SK-N-SH (cell line): ENCODE data around the gene ME1. TPM values are rescaled to one million over a fixed set of nuclear protein-coding genes. Genes with fewer than 3 reads are reported as not detected.

ENCODE experiments used
- CTCF ChIA-PET: fragments of 300-600, 350-600 bp; formaldehyde crosslinking; extraction: SDS; loops from one replicate; lab custom pipeline; 2021; lab: Yijun Ruan, JAX
- POLR2A ChIA-PET: fragments of 350-600 bp; sonication (Branson Sonifier 250); formaldehyde crosslinking; extraction: SDS; loops from one replicate; lab custom pipeline; 2020; ENCODE audit warnings: antibody characterized with exemption, inconsistent platforms; lab: Yijun Ruan, JAX
- DNase-seq: peaks from one replicate; pipeline ENCODE4 v3.0.0; 2012
- H2AFZ ChIP-seq: fragments of 200-600 bp; sonication (generic); 2 replicates; pipeline ENCODE4 v1.8.1; 2016; ENCODE audit warnings: antibody characterized with exemption, mild to moderate bottlenecking, low read depth
- H3F3A ChIP-seq: fragments of 200-600 bp; sonication (generic); replicated peaks from 2 replicates; pipeline ENCODE3; 2016; ENCODE audit warnings: antibody characterized with exemption, mild to moderate bottlenecking; ENCODE audit not compliant: insufficient read depth
- H3K27ac ChIP-seq, 2 experiments: fragments of 200-500 bp in 1 of 2; fragments of 200-600 bp in 1 of 2; sonication (Bioruptor generic) in 1 of 2; sonication (generic), shearing (Covaris generic) in 1 of 2; 2 replicates each; pipeline versions ENCODE4 v1.5.1 to v1.6.1; 2014 to 2016; ENCODE audit warnings: low read depth in 2 of 2, inconsistent platforms in 1 of 2, low read length in 1 of 2, mild to moderate bottlenecking in 1 of 2, mixed read lengths in 1 of 2
- H3K27me3 ChIP-seq: fragments of 200-600 bp; sonication (generic), shearing (Covaris generic); 2 replicates; pipeline ENCODE4 v1.6.1; 2016; ENCODE audit warnings: mixed run types; ENCODE audit not compliant: insufficient read depth
- H3K36me3 ChIP-seq, 2 experiments: fragments of 200-500 bp in 1 of 2; fragments of 200-600 bp in 1 of 2; sonication (Bioruptor generic) in 1 of 2; sonication (generic) in 1 of 2; replicated peaks in 1 of 2; 2 replicates each; pipeline versions ENCODE3 to v1.5.1; 2014 to 2016; ENCODE audit warnings: low read length in 1 of 2, mild to moderate bottlenecking in 1 of 2; ENCODE audit not compliant: insufficient read depth in 2 of 2, control insufficient read depth in 1 of 2
- H3K4me1 ChIP-seq, 2 experiments: fragments of 200-500 bp in 1 of 2; fragments of 200-600 bp in 1 of 2; sonication (Bioruptor generic) in 1 of 2; sonication (generic), shearing (Covaris generic) in 1 of 2; 2 replicates each; pipeline versions ENCODE4 v1.5.1 to v1.6.1; 2014 to 2016; ENCODE audit warnings: low read depth in 1 of 2, low read length in 1 of 2, mixed run types in 1 of 2; ENCODE audit not compliant: insufficient read depth in 2 of 2, control insufficient read depth in 1 of 2
- H3K4me2 ChIP-seq: fragments of 200-600 bp; sonication (generic), shearing (Covaris generic); 2 replicates; pipeline ENCODE4 v1.6.1; 2017; ENCODE audit warnings: mixed run types
- H3K4me3 ChIP-seq, 2 experiments: fragments of 200-500 bp in 1 of 2; fragments of 200-600 bp in 1 of 2; sonication (Bioruptor generic) in 1 of 2; sonication (generic), shearing (Covaris generic) in 1 of 2; 2 replicates each; pipeline versions ENCODE4 v1.5.1 to v1.8.1; 2014 to 2016; ENCODE audit warnings: low read depth in 2 of 2, inconsistent platforms in 1 of 2, low read length in 1 of 2, mild to moderate bottlenecking in 1 of 2, mixed read lengths in 1 of 2, moderate library complexity in 1 of 2
- H3K79me2 ChIP-seq: fragments of 200-600 bp; sonication (generic); 2 replicates; pipeline ENCODE4 v1.8.1; 2017; ENCODE audit warnings: mild to moderate bottlenecking; ENCODE audit not compliant: insufficient read depth
- H3K9ac ChIP-seq: fragments of 200-600 bp; sonication (generic); 2 replicates; pipeline ENCODE4 v1.6.1; 2017; ENCODE audit warnings: mixed run types
- H3K9me2 ChIP-seq: fragments of 200-600 bp; sonication (generic); 2 replicates; pipeline ENCODE4 v1.6.1; 2017; ENCODE audit warnings: mixed run types
- H3K9me3 ChIP-seq: fragments of 200-600 bp; sonication (generic); 2 replicates; pipeline ENCODE4 v1.6.1; 2017; ENCODE audit warnings: mixed run types, mild to moderate bottlenecking, moderate library complexity
- H4K20me1 ChIP-seq: fragments of 200-600 bp; sonication (generic); 2 replicates; pipeline ENCODE4 v1.6.1; 2017; ENCODE audit warnings: mild to moderate bottlenecking, mixed run types; ENCODE audit not compliant: insufficient read depth
- EZH2phosphoT487 ChIP-seq: fragments of 200-600 bp; sonication (generic); IDR thresholded peaks from 2 replicates; pipeline ENCODE4 v1.6.1; 2017; ENCODE audit warnings: low read depth, mixed run types, mild to moderate bottlenecking, antibody characterized with exemption, moderate library complexity, borderline replicate concordance
- FOSL2 ChIP-seq: IDR thresholded peaks from 2 replicates; pipeline ENCODE4 v1.4.0; 2012; ENCODE audit warnings: low read depth, mild to moderate bottlenecking, moderate library complexity, borderline replicate concordance
- FOXM1 ChIP-seq: IDR thresholded peaks from 2 replicates; pipeline ENCODE4 v1.4.0; 2012; ENCODE audit warnings: low read depth, mild to moderate bottlenecking
- GABPA ChIP-seq: IDR thresholded peaks from 2 replicates; pipeline ENCODE4 v1.4.0; 2012; ENCODE audit warnings: low read depth, mild to moderate bottlenecking
- GATA2 ChIP-seq: sonication (generic); formaldehyde crosslinking; IDR thresholded peaks from 2 replicates; pipeline ENCODE4 v1.5.0; 2020; ENCODE audit warnings: mild to moderate bottlenecking, missing genetic modification reagents
- MEF2A ChIP-seq: IDR thresholded peaks from 2 replicates; pipeline ENCODE4 v1.4.0; 2012; ENCODE audit warnings: low read depth, borderline replicate concordance
- MXI1 ChIP-seq: IDR thresholded peaks from 2 replicates; pipeline ENCODE4 v1.6.1; 2012; ENCODE audit warnings: mild to moderate bottlenecking, low read depth, low read length, improper control_type of control experiment
- NFIC ChIP-seq: IDR thresholded peaks from 2 replicates; pipeline ENCODE4 v1.4.0; 2012; ENCODE audit warnings: borderline replicate concordance
- RAD21 ChIP-seq: IDR thresholded peaks from 2 replicates; pipeline ENCODE4 v1.6.1; 2012; ENCODE audit warnings: mild to moderate bottlenecking, low read length
- RCOR1 ChIP-seq: fragments of 150-350 bp; IDR thresholded peaks from 2 replicates; pipeline ENCODE4 v1.6.1; 2017; ENCODE audit warnings: antibody characterized with exemption, low read length
- RXRA ChIP-seq: IDR thresholded peaks from 2 replicates; pipeline ENCODE4 v1.4.0; 2012; ENCODE audit warnings: low read depth, mild to moderate bottlenecking, borderline replicate concordance
- SIN3A ChIP-seq: IDR thresholded peaks from 2 replicates; pipeline ENCODE4 v1.6.1; 2012; ENCODE audit warnings: low read depth, mild to moderate bottlenecking, low read length, moderate library complexity, borderline replicate concordance
- SMC3 ChIP-seq: IDR thresholded peaks from 2 replicates; pipeline ENCODE4 v1.6.1; 2012; ENCODE audit warnings: low read depth, low read length, improper control_type of control experiment
- TAF1 ChIP-seq: IDR thresholded peaks from 2 replicates; pipeline ENCODE4 v1.6.1; 2012; ENCODE audit warnings: low read depth, mild to moderate bottlenecking, low read length, moderate library complexity, borderline replicate concordance
- WGBS: methylation state at CpG from one replicate; pipeline ENCODE4 v1.1.6; 2017; ENCODE audit warnings: low lambda C conversion rate; 5-methylcytosine and 5-hydroxymethylcytosine counted together
- polyA plus RNA-seq, 3 experiments: library from polyadenylated mRNA; depleted of rRNA; stranded (reverse); fragments of >200 nt; gene quantifications; 2 replicates each; pipeline ENCODE4 v1.2.3, GENCODE V29; 2012
- TF ChIP-seq, protein P1 (sequence below): IDR thresholded peaks from 2 replicates; pipeline ENCODE4 v1.6.1; 2012; ENCODE audit warnings: mild to moderate bottlenecking, low read depth, low read length, moderate library complexity
- TF ChIP-seq, protein P2 (sequence below): fragments of 150-350 bp; IDR thresholded peaks from 2 replicates; pipeline ENCODE4 v1.6.1; 2016; ENCODE audit warnings: mild to moderate bottlenecking, low read depth, low read length

The ME1 gene
- polyA plus RNA-seq, 1 of the 3 experiments (the other 2 are of a cell fraction): 4.9 TPM

- H3K9ac ChIP-seq: no peak overlapping the region
- DNase-seq: no peak
- H3K4me3 ChIP-seq: no peak overlapping the region
- TF ChIP-seq RCOR1 (no peak), SMC3 (no peak), RAD21 (no peak), GABPA (no peak), GATA2 (CRISPR knock-in tag) (no peak), FOXM1 (no peak), SIN3A (no peak), RXRA (no peak), MEF2A (no peak), FOSL2 (no peak), MXI1 (no peak), EZH2phosphoT487 (no peak)
- TF ChIP-seq, protein P1, sequence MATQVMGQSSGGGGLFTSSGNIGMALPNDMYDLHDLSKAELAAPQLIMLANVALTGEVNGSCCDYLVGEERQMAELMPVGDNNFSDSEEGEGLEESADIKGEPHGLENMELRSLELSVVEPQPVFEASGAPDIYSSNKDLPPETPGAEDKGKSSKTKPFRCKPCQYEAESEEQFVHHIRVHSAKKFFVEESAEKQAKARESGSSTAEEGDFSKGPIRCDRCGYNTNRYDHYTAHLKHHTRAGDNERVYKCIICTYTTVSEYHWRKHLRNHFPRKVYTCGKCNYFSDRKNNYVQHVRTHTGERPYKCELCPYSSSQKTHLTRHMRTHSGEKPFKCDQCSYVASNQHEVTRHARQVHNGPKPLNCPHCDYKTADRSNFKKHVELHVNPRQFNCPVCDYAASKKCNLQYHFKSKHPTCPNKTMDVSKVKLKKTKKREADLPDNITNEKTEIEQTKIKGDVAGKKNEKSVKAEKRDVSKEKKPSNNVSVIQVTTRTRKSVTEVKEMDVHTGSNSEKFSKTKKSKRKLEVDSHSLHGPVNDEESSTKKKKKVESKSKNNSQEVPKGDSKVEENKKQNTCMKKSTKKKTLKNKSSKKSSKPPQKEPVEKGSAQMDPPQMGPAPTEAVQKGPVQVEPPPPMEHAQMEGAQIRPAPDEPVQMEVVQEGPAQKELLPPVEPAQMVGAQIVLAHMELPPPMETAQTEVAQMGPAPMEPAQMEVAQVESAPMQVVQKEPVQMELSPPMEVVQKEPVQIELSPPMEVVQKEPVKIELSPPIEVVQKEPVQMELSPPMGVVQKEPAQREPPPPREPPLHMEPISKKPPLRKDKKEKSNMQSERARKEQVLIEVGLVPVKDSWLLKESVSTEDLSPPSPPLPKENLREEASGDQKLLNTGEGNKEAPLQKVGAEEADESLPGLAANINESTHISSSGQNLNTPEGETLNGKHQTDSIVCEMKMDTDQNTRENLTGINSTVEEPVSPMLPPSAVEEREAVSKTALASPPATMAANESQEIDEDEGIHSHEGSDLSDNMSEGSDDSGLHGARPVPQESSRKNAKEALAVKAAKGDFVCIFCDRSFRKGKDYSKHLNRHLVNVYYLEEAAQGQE: no peak
- TF ChIP-seq, all 33 proteins: peak for 0
- Histone ChIP-seq H2AFZ (no peak overlapping the region), H4K20me1 (no peaks in the 10 kb centered on the region), H3K4me1 (no peaks in the 10 kb centered on the region), H3K9me2 (no peaks in the 10 kb centered on the region), H3F3A (no peaks in the 10 kb centered on the region), H3K4me2 (no peak overlapping the region), H3K9me3 (no peaks in the 10 kb centered on the region), H3K27me3 (no peaks in the 10 kb centered on the region), H3K27ac (no peak overlapping the region), H3K79me2 (no peaks in the 10 kb centered on the region), H3K36me3 (no peaks in the 10 kb centered on the region)
- ChIA-PET POLR2A (no interaction called here), CTCF (interaction anchor here (1.2 kb wide), 1 partner anchor 26 kb away, joined by 3 read pairs; no protein-coding TSS in a partner anchor)
- 90% methylated on average over 2 of the region's 2 CpGs for WGBS
These were observed 97.4 kb downstream of the ME1 start for GRCh38 chr6:83333500-83333899.

DNA sequence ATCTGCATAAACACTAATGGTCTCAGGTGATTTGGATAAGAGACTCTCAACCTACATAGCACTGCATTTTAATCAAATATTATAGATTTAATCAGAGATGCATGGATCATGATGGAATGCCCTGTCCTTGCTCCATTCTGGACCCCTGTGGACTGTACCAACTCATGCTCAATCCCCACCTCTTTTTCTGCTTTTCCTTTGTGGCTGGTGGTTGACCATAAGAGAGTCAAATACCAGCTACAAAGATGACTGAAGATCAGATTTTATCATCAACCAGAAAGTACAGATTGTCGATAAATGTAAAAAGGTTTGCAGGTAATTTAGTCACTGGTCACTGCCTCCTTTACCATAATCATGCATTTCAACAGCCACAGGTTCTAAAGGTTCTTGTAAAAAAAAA lies 116.2 kb downstream of the ME1 start:
- Histone ChIP-seq H3K36me3 (no peaks in the 10 kb centered on the region), H3K27ac (no peak overlapping the region), H4K20me1 (no peaks in the 10 kb centered on the region), H2AFZ (no peak overlapping the region), H3K9me2 (no peaks in the 10 kb centered on the region; the same call in 1 of the 2 replicates), H3K9ac (no peak overlapping the region), H3K4me1 (no peaks in the 10 kb centered on the region), H3K4me2 (no peak overlapping the region), H3K27me3 (no peaks in the 10 kb centered on the region), H3K9me3 (0 out of 2 replicates have a peak, but pooled peaks cover 3% of the 10 kb centered on the region), H3F3A (no peaks in the 10 kb centered on the region), H3K4me3 (no peak overlapping the region), H3K79me2 (no peaks in the 10 kb centered on the region)
- no peak for TF ChIP-seq SMC3
- no peak for TF ChIP-seq RXRA
- TF ChIP-seq, protein P2, sequence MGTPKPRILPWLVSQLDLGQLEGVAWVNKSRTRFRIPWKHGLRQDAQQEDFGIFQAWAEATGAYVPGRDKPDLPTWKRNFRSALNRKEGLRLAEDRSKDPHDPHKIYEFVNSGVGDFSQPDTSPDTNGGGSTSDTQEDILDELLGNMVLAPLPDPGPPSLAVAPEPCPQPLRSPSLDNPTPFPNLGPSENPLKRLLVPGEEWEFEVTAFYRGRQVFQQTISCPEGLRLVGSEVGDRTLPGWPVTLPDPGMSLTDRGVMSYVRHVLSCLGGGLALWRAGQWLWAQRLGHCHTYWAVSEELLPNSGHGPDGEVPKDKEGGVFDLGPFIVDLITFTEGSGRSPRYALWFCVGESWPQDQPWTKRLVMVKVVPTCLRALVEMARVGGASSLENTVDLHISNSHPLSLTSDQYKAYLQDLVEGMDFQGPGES: no peak
- no peak for TF ChIP-seq EZH2phosphoT487
- TF ChIP-seq TAF1: no peak
- TF ChIP-seq NFIC: no peak
- WGBS: 100% methylated on average over 1 of the region's 1 CpG
- ChIA-PET CTCF (no interaction called here), POLR2A (no interaction called here)
- DNase-seq: no peak
